Hepatocyte (in vitro differentiated cells): ENCODE results near the gene MTHFD1L. TPM values are rescaled to one million over a fixed set of nuclear protein-coding genes. Genes with fewer than 3 reads are reported as not detected.

Experiments
- DNase-seq: peaks from one replicate; pipeline ENCODE4 v3.0.0-alpha.2; 2016; ENCODE audit warnings: low spot score
- H2AFZ ChIP-seq: fragments of 200-600 bp; sonication (generic); 2 replicates; pipeline ENCODE4 v1.6.0; 2016; ENCODE audit warnings: antibody characterized with exemption, mild to moderate bottlenecking
- H3K27ac ChIP-seq: fragments of 200-600 bp; sonication (generic); 2 replicates; pipeline ENCODE4 v1.5.1; 2016; ENCODE audit warnings: mild to moderate bottlenecking
- H3K27me3 ChIP-seq: fragments of 200-600 bp; sonication (generic); 2 replicates; pipeline ENCODE4 v1.6.1; 2016
- H3K36me3 ChIP-seq: fragments of 200-600 bp; sonication (generic); replicated peaks from 2 replicates; pipeline ENCODE4 v1.5.1; 2016; ENCODE audit warnings: low read depth; ENCODE audit not compliant: insufficient read depth
- H3K4me1 ChIP-seq: fragments of 200-600 bp; sonication (generic); 2 replicates; pipeline ENCODE4 v1.5.1; 2016; ENCODE audit warnings: mild to moderate bottlenecking, moderate library complexity; ENCODE audit not compliant: insufficient read depth
- H3K4me2 ChIP-seq: fragments of 200-600 bp; sonication (generic); 2 replicates; pipeline ENCODE4 v1.6.0; 2016
- H3K4me3 ChIP-seq: fragments of 200-600 bp; sonication (generic); 2 replicates; pipeline ENCODE4 v1.5.1; 2016; ENCODE audit warnings: mild to moderate bottlenecking
- H3K79me2 ChIP-seq: fragments of 200-600 bp; sonication (generic); 2 replicates; pipeline ENCODE4 v1.6.0; 2017; ENCODE audit warnings: mild to moderate bottlenecking
- H3K9me2 ChIP-seq: fragments of 200-600 bp; sonication (generic); replicated peaks from 2 replicates; pipeline ENCODE4 v1.6.0; 2017; ENCODE audit warnings: mild to moderate bottlenecking; ENCODE audit not compliant: insufficient read depth
- H3K9me3 ChIP-seq: fragments of 200-600 bp; sonication (generic); 2 replicates; pipeline ENCODE4 v1.5.1; 2016; ENCODE audit warnings: low read depth, mild to moderate bottlenecking
- H4K20me1 ChIP-seq: fragments of 200-600 bp; sonication (generic); 2 replicates; pipeline ENCODE4 v1.6.0; 2016; ENCODE audit warnings: mild to moderate bottlenecking; ENCODE audit not compliant: insufficient read depth, poor library complexity, severe bottlenecking
- CTCF ChIP-seq: fragments of 200-600 bp; sonication (generic); IDR thresholded peaks from 2 replicates; pipeline ENCODE4 v1.5.1; 2016; ENCODE audit warnings: antibody characterized with exemption, mild to moderate bottlenecking; ENCODE audit not compliant: poor library complexity
- EZH2 ChIP-seq: fragments of 200-600 bp; sonication (generic); IDR thresholded peaks from 2 replicates; pipeline ENCODE4 v1.6.1; 2016; ENCODE audit warnings: antibody characterized with exemption, mild to moderate bottlenecking, borderline replicate concordance
- EZH2phosphoT487 ChIP-seq: fragments of 200-600 bp; sonication (generic); IDR thresholded peaks from one replicate; pipeline ENCODE4 v1.6.1; 2018; ENCODE audit warnings: antibody characterized with exemption, mild to moderate bottlenecking, low read depth, moderate library complexity; ENCODE audit not compliant: unreplicated experiment, severe bottlenecking
- WGBS: methylation state at CpG from one replicate; pipeline ENCODE4 v1.1.6; 2016; ENCODE audit warnings: low lambda C conversion rate; ENCODE audit errors: missing lambda C conversion rate; 5-methylcytosine and 5-hydroxymethylcytosine counted together
- polyA plus RNA-seq: library from polyadenylated mRNA; unstranded; fragments of >200 nt; fragmentation: Nextera tagmentation; extraction: Ambion mirVana; gene quantifications from 2 replicates; pipeline ENCODE4 v1.2.1, GENCODE V29; 2016
- total RNA-seq: library from RNA; depleted of rRNA; stranded (reverse); fragments of >200 nt; gene quantifications from 2 replicates; pipeline ENCODE4 v1.2.3, GENCODE V29; 2014

The MTHFD1L gene
- total and polyA plus RNA-seq, 2 experiments from 2014 or later = 28.4 to 30.8 TPM

GRCh38 chr6:151022492-151022891 lies 157.0 kb downstream of the MTHFD1L start:
- Histone ChIP-seq H3K4me2 (no peak overlapping the region), H3K36me3 (no peaks in the 10 kb centered on the region), H3K79me2 (no peaks in the 10 kb centered on the region), H3K4me3 (no peak overlapping the region), H3K4me1 (peaks cover 4% of the 10 kb centered on the region), H4K20me1 (no peaks in the 10 kb centered on the region), H3K9me3 (no peaks in the 10 kb centered on the region), H3K27me3 (no peaks in the 10 kb centered on the region), H2AFZ (no peak overlapping the region), H3K27ac (no peak overlapping the region), H3K9me2 (no peaks in the 10 kb centered on the region)
- DNase-seq = no peak
- TF ChIP-seq CTCF (no peak), EZH2 (no peak), EZH2phosphoT487 (no peak)
- 79% methylated on average over 3 of the region's 3 CpGs for WGBS

GRCh38 chr6:151023342-151023741 lies 157.8 kb downstream of the MTHFD1L start:
- no peak for DNase-seq
- H3K4me3 ChIP-seq = no peak overlapping the region
- TF ChIP-seq EZH2 = no peak
- TF ChIP-seq EZH2phosphoT487 = no peak
- TF ChIP-seq CTCF = no peak
- no peak overlapping the region for H3K27ac ChIP-seq
- H3K4me1 ChIP-seq = peaks cover 4% of the 10 kb centered on the region
- H3K27me3 ChIP-seq = no peaks in the 10 kb centered on the region
- WGBS = 99% methylated on average over 5 of the region's 5 CpGs
- H3K9me3 ChIP-seq = no peaks in the 10 kb centered on the region
- H3K79me2 ChIP-seq = no peaks in the 10 kb centered on the region
- no peak overlapping the region for H2AFZ ChIP-seq
- H3K36me3 ChIP-seq = no peaks in the 10 kb centered on the region
- H3K9me2 ChIP-seq = no peaks in the 10 kb centered on the region
- no peaks in the 10 kb centered on the region for H4K20me1 ChIP-seq
- H3K4me2 ChIP-seq = no peak overlapping the region

- H3K4me1 ChIP-seq = peaks cover 4% of the 10 kb centered on the region
- H3K4me2 ChIP-seq = no peak overlapping the region
- H3K27me3 ChIP-seq = no peaks in the 10 kb centered on the region
- WGBS = 98% methylated on average over 7 of the region's 7 CpGs
- H3K36me3 ChIP-seq = no peaks in the 10 kb centered on the region
- H3K9me2 ChIP-seq = no peaks in the 10 kb centered on the region
- TF ChIP-seq EZH2 = no peak
- no peak for TF ChIP-seq CTCF
- no peak for TF ChIP-seq EZH2phosphoT487
- H4K20me1 ChIP-seq = no peaks in the 10 kb centered on the region
- no peak for DNase-seq
- H3K79me2 ChIP-seq = no peaks in the 10 kb centered on the region
- H3K4me3 ChIP-seq = no peak overlapping the region
- H2AFZ ChIP-seq = no peak overlapping the region
- no peak overlapping the region for H3K27ac ChIP-seq
- H3K9me3 ChIP-seq = no peaks in the 10 kb centered on the region
These were observed 159.1 kb downstream of the MTHFD1L start for GRCh38 chr6:151024597-151024996.

- 94% methylated on average over 16 of the region's 16 CpGs for WGBS
- no peak overlapping the region for H3K27ac ChIP-seq
These were observed 159.6 kb downstream of the MTHFD1L start for GRCh38 chr6:151025076-151025475.

More at GRCh38 chr6:151025076-151025475, 159.6 kb downstream of the MTHFD1L start:
- Histone ChIP-seq H3K4me2 (no peak overlapping the region), H2AFZ (no peak overlapping the region), H3K4me3 (no peak overlapping the region), H3K36me3 (no peaks in the 10 kb centered on the region), H3K9me3 (no peaks in the 10 kb centered on the region), H3K79me2 (no peaks in the 10 kb centered on the region), H3K27me3 (no peaks in the 10 kb centered on the region), H3K4me1 (peaks cover 4% of the 10 kb centered on the region), H4K20me1 (no peaks in the 10 kb centered on the region), H3K9me2 (no peaks in the 10 kb centered on the region)
- TF ChIP-seq CTCF = no peak
- no peak for TF ChIP-seq EZH2
- no peak for TF ChIP-seq EZH2phosphoT487
- no peak for DNase-seq
